Skin epidermis (tissue), 12 donors: Measurements from ENCODE around the gene PPME1.
A peak's percentile ranks its signal among the peaks of the same experiment; 100 is the strongest.

Experiments
- H3K27ac ChIP-seq, 21 experiments: fragments of 200-600 bp; sonication (generic) in 11 of 21; one replicate each; pipeline ENCODE4 v1.5.0; 2020; ENCODE audit warnings: mild to moderate bottlenecking in 3 of 21, inconsistent platforms in 2 of 21, moderate library complexity in 2 of 21
- H3K4me3 ChIP-seq, 7 experiments: fragments of 200-600 bp; sonication (generic) in 2 of 7; one replicate each; pipeline ENCODE4 v1.5.0; 2020; ENCODE audit warnings: inconsistent platforms in 2 of 7, mild to moderate bottlenecking in 2 of 7, moderate library complexity in 1 of 7

The PPME1 gene

GRCh38 chr11:74269161-74269811 lies 98.2 kb downstream of the PPME1 start:
- H3K4me3 ChIP-seq, result no peak overlapping the region
- no peak overlapping the region for H3K27ac ChIP-seq

- no peak overlapping the region for H3K4me3 ChIP-seq
- no peak overlapping the region for H3K27ac ChIP-seq
Observed at GRCh38 chr11:74272276-74272675, 101.2 kb downstream of the PPME1 start.

GRCh38 chr11:74276581-74276980 lies 105.5 kb downstream of the PPME1 start:
- no peak overlapping the region for H3K4me3 ChIP-seq
- peak overlapping the region in 2 of 21 experiments; percentile 2 to 12 for H3K27ac ChIP-seq

- peak overlapping the region in 5 of 21 experiments; percentile 9 to 53 (median 51) for H3K27ac ChIP-seq
- H3K4me3 ChIP-seq, result no peak overlapping the region
Observed at GRCh38 chr11:74278103-74278502, 107.0 kb downstream of the PPME1 start.

- Histone ChIP-seq H3K27ac (peak overlapping the region in 6 of 21 experiments; percentile 9 to 65 (median 46)), H3K4me3 (no peak overlapping the region)
Observed at GRCh38 chr11:74278721-74279161, 107.7 kb downstream of the PPME1 start.

- peak overlapping the region in 6 of 21 experiments; percentile 9 to 65 (median 46) for H3K27ac ChIP-seq
- no peak overlapping the region for H3K4me3 ChIP-seq
Observed at GRCh38 chr11:74279256-74279655, 108.2 kb downstream of the PPME1 start.

- no peak overlapping the region for H3K4me3 ChIP-seq
- no peak overlapping the region for H3K27ac ChIP-seq
Observed at GRCh38 chr11:74280494-74280893, 109.4 kb downstream of the PPME1 start.

- no peak overlapping the region for H3K27ac ChIP-seq
- H3K4me3 ChIP-seq, result no peak overlapping the region
Observed at GRCh38 chr11:74282421-74282820, 111.3 kb downstream of the PPME1 start.

GRCh38 chr11:74282914-74283371 lies 111.9 kb downstream of the PPME1 start:
- no peak overlapping the region for H3K27ac ChIP-seq
- H3K4me3 ChIP-seq, result no peak overlapping the region

- H3K27ac ChIP-seq, result no peak overlapping the region
- no peak overlapping the region for H3K4me3 ChIP-seq
Observed at GRCh38 chr11:74283580-74284180, 112.6 kb downstream of the PPME1 start.

GRCh38 chr11:74284466-74284865 lies 113.4 kb downstream of the PPME1 start:
- Histone ChIP-seq H3K27ac (no peak overlapping the region), H3K4me3 (no peak overlapping the region)

GRCh38 chr11:74288161-74288560 lies 117.1 kb downstream of the PPME1 start:
- no peak overlapping the region for H3K27ac ChIP-seq
- H3K4me3 ChIP-seq, result no peak overlapping the region

GRCh38 chr11:74288911-74289310 lies 117.8 kb downstream of the PPME1 start:
- H3K27ac ChIP-seq, result no peak overlapping the region
- no peak overlapping the region for H3K4me3 ChIP-seq

GRCh38 chr11:74297484-74297883 lies 126.4 kb downstream of the PPME1 start:
- Histone ChIP-seq H3K4me3 (no peak overlapping the region), H3K27ac (no peak overlapping the region)

- H3K27ac ChIP-seq, result no peak overlapping the region
Observed at GRCh38 chr11:74299015-74299414, 127.9 kb downstream of the PPME1 start.

More at GRCh38 chr11:74299015-74299414, 127.9 kb downstream of the PPME1 start:
- no peak overlapping the region for H3K4me3 ChIP-seq
